ENCODE data around the gene LDB1.

Gene LDB1

DNA sequence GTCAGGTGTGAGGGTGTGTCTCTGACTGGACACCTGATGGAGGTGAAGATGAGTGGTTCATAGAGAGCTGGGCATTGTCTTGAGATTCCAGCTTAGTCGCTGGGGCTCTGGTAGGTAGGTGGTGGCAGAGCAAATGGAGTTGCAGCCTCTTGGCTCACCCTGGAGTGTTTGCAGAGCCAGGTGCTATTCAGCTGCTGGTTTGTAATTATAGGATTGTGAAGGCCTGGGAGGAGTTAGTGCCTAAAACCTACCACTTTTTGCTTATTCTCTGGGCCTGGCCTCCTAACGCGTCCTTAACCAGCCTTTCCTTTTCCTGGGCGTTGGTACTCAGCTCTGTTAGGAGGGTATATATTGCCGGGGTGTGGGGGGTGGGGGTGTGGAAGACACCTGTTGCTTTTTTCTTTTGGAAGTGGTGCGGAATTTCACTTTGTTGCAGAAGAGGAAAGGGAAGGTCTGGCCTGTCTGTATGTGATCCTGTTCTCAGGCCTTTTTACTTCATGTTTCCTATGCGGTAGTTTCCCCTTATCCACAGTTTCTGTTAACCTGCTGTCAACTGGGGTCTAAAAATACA, 15.9 kb upstream of the LDB1 start:
- no peak for DNase-seq (ENCODE audit: low read depth in 2 of 3, low spot score in 1 of 3)

DNA sequence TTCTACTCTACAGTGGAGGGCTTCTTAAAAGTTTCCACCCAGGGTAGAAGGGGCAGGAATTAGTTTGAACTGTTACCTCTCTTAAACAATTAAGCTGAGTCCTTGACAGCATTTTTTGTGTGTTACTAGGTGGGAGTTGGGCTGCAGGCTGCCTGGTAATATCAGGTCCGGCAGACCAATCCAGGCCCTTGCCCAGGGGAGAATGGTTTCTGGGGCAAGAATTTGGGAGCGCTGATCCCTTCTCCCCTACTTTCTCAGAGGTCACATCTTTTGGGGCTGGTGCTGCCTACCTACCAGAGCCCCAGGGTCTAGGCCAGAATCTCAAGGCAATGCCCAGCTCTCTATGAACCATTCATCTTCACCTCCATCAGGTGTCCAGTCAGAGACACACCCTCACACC, 14.2 kb upstream of the LDB1 start:
- no peak for DNase-seq (ENCODE audit: low read depth in 2 of 3, low spot score in 1 of 3)

DNA sequence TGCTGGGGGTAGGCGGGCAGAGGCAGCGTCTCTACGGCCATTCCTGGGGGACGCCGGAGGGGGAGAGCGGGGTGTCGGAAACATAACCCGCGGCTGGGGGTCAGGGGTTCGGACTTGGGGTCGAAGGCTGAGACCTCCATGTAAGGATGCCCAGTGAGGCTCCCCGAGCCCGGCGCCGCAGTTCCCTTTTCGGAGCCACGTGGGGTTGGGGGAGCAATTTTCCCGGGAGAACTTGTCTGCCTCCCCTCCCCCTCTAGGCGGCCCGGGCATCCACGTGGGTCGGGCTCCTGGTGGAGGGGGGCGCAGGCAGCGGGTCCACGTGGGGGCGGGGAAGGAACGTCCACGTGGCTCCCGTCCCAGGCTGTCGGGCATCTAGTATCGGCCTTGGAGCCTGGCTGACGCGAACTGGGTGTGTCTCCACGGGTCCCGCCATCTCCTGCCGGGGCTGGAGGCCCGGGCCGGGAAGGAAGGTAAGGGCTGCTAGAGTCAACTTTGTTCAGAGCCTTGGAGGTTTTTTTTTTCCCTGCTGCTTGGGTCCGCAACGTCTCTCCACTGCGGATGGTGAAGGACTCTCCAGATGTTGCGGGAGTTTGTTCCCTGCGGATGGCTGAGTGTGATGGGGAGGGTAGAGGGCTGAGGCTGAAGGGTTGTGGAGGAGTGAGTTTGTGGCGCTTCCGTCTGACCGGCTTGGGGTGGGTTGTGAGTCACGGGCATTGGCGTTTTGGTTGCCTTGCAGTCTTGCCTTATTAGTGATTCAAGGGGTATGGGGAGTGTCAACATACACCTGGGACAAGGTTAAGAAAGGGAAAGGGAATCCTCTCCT, 13.4 kb upstream of the LDB1 start:
- DNase-seq (ENCODE audit: low read depth in 2 of 3, low spot score in 1 of 3) = peak; percentile 58 to 63 (median 59)

- DNase-seq (ENCODE audit: low read depth in 2 of 3, low spot score in 1 of 3) = peak; percentile 96 to 98 (median 97)
These were observed 12.6 kb upstream of the LDB1 start, which contains the start of gene PPRC1 for GRCh38 chr10:102132563-102133372. PPRC1 (plus strand) TSS chr10:102133040; CDS start chr10:102133069, 29 bp downstream.

DNA sequence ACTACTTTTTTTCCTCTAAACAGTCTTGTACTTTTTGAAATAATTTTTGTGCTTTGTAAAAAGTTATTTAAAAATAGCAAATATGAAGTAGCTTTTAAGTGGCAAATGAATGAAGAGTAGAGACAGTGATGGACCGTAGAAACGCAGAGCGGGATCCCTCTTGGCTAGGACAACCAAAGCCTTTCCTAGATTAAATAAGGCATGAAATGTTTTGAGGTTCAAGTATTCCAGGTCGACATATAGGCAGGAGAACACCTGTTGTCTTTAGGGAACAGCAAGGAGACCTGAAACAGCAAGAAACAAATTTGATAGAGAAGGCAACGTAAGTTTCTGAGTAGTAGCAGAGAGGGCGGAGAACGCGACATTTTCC, 12.0 kb upstream of the LDB1 start:
- DNase-seq (ENCODE audit: low read depth in 2 of 3, low spot score in 1 of 3) = no peak

DNA sequence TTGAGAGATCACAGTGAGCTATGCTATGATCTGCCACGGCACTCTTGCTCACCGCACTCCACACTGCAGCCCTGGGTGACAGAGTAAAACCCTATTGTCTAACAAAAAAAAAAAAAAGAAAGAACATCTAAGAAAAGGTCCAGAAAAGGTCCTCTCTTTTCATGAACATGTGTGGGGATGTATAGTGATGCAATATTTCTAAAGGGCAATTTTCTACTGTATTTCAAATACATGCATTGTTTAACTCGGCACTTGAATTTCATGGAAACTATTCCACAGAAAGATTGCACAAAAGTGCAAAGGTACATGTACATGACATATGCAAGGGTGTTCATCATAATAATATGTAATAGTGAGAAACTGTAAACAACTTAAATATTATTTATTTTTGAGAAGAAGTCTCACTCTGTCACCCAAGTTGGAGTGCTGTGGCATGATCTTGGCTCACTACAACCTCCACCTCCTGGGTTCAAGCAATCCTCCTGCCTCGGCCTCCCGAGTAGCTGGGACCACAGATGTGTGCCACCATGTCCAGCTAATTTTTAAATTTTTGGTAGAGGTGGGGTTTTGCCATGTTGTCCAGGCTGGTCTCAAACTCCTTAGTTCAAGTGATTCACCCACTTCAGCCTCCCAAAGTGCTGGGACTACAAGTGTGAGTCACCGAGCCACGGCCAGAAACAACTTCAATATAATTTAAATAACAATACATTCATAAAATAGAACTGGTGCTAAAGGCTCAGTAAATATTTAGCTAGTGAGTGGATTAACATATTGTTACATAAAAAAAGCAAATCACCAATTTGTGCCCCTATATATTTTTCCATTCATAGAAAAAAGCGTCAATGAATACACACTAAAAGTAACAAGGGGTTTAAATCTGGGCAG, 11.4 kb upstream of the LDB1 start:
- no peak for DNase-seq (ENCODE audit: low read depth in 2 of 3, low spot score in 1 of 3)

DNA sequence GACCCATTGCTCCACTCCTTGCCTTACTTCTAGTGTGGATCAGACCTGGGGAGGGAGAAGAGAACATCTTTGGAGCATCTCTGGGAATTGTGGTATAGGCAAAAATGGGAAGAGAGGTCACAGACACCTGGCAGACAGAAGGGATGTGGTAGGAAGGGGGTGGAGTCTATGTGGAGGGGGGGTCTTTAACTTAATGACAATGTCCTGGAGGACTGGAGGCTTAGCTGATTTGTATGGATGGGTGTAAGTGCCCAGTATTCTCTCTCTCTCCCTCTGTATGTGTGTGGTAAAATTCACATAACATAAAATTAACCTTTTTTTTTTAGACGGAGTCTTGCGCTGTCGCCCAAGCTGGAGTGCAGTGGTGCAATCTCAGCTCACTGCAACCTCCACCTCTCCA, 3.1 kb upstream of the LDB1 start:
- DNase-seq (ENCODE audit: low read depth in 2 of 3, low spot score in 1 of 3) = no peak

- DNase-seq (ENCODE audit: low read depth in 2 of 3, low spot score in 1 of 3) = no peak
These were observed 2.3 kb upstream of the LDB1 start for GRCh38 chr10:102122450-102122849.

- no peak for DNase-seq (ENCODE audit: low read depth in 2 of 3, low spot score in 1 of 3)
These were observed 1.7 kb upstream of the LDB1 start for GRCh38 chr10:102121739-102122372.

- no peak for DNase-seq (ENCODE audit: low read depth in 2 of 3, low spot score in 1 of 3)
These were observed 997 bp upstream of the LDB1 start for GRCh38 chr10:102120991-102121738.

DNA sequence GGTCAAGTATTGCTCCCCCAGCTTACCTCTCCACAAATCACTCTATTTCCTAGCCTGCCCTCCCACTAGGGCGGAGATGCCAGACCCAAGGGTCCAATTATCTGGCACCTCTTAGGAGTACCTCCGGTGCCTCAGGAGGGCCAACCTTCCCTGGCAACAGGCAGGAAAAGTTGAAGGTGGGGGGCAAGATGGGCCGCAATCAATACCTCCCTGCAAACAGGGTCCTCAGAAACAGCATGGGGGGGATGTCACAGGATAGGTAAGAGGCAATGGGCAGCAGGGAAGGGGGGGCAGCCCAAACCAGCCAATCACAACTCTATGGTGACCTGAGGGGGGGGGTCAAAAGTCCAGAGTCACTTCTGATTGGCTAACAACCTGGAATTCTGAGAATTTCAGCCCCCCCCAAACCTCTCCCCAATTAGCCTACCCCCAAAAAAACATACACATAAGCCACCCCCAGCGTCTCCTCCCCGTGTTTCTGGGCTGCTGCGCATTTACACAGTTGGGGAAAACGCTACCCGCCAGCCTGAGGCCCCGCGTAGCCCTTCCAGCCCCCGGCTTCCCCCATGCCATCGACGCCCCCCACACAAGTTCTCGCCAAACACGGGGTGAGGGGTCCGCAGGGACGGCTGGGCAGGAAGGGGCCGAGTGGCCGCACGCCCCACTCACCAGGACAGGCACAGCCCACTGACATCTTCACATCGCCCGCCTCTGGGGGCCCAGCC, 589 bp downstream of the LDB1 start:
- DNase-seq (ENCODE audit: low read depth in 2 of 3, low spot score in 1 of 3) = peak in 2 of 3 donors; percentile 39 to 55

DNA sequence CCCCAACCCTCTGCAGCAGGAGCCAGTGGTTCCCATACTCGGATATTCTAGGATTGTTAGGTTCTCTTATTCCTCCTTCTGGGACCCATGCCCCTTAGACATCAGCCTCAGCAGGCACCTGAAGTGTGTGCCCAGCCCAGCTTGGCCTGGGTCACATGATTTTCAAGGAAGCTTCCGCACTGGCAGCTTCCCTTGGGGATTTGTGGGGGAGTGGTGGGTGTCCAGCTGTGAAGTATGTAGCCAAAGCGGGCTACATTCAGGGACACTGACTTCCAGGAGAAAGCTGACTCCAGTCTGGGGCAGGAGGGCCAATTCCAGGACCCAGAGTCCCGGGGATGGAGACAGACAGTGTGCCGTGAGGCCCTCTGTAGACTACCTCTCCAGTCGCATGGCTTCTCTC, 1.3 kb downstream of the LDB1 start:
- no peak for DNase-seq (ENCODE audit: low read depth in 2 of 3, low spot score in 1 of 3)

DNA sequence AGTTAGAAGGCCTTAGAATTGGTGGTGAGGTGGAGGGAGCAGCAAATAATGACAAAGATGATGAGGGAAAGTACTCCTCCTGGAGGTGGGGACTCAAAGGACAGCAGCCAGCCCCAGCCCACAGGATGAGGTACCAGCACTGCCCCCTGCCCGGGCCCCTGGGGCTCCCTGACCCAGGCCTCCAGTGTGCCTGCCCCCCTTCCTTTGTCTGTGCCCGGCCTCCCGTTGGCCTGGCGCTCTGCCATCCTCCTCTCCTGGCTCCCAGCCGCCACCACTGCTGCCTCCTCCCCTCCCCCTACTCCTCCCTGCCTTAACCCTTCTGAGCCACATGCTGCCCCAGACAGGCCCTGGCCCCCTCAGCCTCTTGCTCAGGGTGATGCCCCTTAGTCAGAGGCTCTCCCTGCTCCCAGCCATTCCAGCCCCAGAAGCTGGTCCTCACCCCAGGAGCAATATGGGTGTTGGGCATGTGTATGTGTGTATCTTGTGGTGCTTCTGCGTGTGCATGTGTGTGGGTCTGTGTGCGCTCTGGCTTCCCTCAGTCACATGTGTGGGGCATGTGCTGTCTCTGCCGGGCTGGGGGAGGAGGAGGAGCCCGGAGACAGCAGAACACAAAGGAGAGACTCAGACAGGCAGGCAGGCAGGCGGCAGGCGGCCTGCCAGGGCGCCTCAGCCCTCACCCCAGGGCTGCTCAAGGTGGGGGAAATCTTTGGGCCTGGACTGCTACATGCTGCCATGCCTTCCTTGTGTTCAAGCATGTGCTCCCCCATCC, 2.6 kb downstream of the LDB1 start:
- peak; percentile 39 to 55 (median 47) for DNase-seq (ENCODE audit: low read depth in 2 of 3, low spot score in 1 of 3)

- DNase-seq (ENCODE audit: low read depth in 2 of 3, low spot score in 1 of 3) = no peak
These were observed 3.5 kb downstream of the LDB1 start for GRCh38 chr10:102116656-102117055.

DNA sequence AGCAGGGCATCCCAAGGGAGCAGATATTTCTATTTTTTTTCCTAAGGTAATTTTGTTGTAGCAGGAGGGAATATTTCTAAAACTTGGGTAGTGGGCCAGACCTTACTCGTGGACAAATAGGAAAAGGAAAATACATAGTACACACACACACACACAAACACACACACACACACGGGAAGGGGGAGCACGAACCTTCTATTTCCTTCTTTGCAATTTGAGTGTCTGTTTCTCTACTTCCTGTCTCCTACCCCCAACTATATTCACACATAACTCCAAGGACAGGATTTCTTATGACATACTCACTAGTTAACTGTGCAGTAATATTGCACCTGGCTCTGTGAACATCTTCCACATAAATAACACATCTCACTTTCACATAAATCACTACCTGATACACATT, 4.4 kb downstream of the LDB1 start:
- no peak for DNase-seq (ENCODE audit: low read depth in 2 of 3, low spot score in 1 of 3)

DNA sequence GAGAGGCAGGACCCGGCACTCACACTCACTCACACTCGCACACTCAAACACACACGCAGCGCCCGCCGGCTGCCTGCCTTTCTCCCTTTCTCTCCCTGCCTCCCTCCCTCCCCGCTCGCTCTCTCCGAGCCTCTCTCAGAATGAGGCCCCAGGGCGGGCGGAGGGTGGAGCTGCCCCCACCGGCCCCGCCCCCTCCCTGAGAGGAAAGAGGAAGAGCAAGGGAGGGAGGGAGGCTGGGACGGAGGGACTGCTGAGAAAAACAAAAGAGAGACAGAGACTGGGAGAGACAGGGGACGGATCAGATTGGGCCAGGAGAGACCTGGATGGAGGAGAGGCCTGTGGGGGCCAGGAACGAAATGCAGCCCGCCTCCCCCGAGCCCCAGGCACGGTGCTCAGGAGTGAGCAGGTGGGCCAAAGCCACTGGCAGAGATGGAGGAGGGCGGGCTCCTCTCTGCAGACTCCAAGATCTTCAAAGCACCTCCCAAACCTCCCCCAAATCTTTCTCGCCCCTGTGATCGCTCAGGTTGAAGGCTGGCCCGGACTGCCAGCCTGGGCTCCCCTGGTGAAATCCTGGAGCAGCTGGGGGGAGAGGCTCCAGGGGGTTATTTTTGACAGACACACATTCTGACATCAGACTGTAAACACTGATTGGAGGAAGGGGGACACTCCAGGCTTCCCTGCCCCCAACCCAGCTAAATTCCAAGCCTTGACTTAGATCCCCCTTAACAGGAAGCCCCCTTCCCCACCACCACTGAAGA, 5.1 kb downstream of the LDB1 start:
- peak; percentile 64 to 88 (median 83) for DNase-seq (ENCODE audit: low read depth in 2 of 3, low spot score in 1 of 3)

- no peak for DNase-seq (ENCODE audit: low read depth in 2 of 3, low spot score in 1 of 3)
These were observed 6.0 kb downstream of the LDB1 start for GRCh38 chr10:102113956-102114857.
